Measurements from ENCODE around the gene CACNA1B. TPM values are rescaled to one million over a fixed set of nuclear protein-coding genes. Genes with fewer than 3 reads are reported as not detected.

The CACNA1B gene
- total RNA-seq, 2 donors from 2014 or later, result 3.6 to 7.9 TPM

DNA sequence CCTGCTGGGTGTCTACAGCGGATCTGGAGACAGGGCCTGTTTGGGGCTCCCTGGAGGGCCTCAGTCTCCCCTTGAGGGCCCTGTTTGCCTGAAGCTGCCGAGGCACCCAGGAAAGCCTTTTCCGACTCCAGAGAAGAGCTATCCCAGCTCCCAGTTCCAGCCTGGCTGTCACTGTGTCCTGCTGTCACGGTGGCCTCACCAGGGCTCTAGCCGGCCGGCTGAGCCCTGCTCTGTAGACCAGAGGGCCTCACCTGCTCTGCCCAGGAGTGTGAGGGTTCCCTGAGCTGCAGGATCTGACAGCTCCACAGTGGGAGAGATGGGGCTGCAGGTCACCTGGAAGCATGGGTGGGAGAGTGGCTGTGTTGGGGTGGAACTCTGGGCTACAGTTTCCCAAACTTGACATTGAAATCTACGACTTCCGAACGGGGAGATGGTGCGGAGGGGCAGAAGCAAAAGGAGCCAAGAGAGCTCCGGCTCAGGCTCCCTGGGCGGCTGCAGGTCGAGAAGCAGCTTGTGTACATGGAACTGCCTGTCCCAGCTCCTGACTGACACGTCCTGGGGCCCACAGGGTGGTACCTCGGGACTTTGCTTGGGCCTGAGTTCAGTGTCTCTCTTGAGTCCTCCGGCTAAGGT, 94.9 kb downstream of the CACNA1B start:
- H3K9ac ChIP-seq (ENCODE audit: extremely low read depth, low read length, poor library complexity, severe bottlenecking), result no peak overlapping the region
- Mint-ChIP-seq H3K27ac (peak overlapping the region; percentile 61), H3K4me3 (no peak overlapping the region), H3K27me3 (ENCODE audit: insufficient read depth) (no peaks in the 10 kb centered on the region), H3K9me3 (no peaks in the 10 kb centered on the region), H3K4me1 (no peaks in the 10 kb centered on the region), H3K36me3 (ENCODE audit: low read depth) (no peaks in the 10 kb centered on the region)
- no peaks in the 10 kb centered on the region for H3K36me3 ChIP-seq (ENCODE audit: control insufficient read depth, insufficient read depth, low read length)
- TF ChIP-seq, protein P1, sequence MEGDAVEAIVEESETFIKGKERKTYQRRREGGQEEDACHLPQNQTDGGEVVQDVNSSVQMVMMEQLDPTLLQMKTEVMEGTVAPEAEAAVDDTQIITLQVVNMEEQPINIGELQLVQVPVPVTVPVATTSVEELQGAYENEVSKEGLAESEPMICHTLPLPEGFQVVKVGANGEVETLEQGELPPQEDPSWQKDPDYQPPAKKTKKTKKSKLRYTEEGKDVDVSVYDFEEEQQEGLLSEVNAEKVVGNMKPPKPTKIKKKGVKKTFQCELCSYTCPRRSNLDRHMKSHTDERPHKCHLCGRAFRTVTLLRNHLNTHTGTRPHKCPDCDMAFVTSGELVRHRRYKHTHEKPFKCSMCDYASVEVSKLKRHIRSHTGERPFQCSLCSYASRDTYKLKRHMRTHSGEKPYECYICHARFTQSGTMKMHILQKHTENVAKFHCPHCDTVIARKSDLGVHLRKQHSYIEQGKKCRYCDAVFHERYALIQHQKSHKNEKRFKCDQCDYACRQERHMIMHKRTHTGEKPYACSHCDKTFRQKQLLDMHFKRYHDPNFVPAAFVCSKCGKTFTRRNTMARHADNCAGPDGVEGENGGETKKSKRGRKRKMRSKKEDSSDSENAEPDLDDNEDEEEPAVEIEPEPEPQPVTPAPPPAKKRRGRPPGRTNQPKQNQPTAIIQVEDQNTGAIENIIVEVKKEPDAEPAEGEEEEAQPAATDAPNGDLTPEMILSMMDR (conservative IDR thresholded peaks at IDR 0.05), result no peak
- no peak overlapping the region for H3K27ac ChIP-seq (ENCODE audit: low read depth, low read length)
- no peak overlapping the region for H3K4me3 ChIP-seq (ENCODE audit: low read length)
- H3K9me3 ChIP-seq (ENCODE audit: control insufficient read depth, low read length), result peaks cover 4% of the 10 kb centered on the region
- no peaks in the 10 kb centered on the region for H3K27me3 ChIP-seq (ENCODE audit: control insufficient read depth, insufficient read depth, low read length, poor library complexity, severe bottlenecking)
- H3K4me1 ChIP-seq (ENCODE audit: control insufficient read depth, insufficient read depth, low read length), result no peaks in the 10 kb centered on the region
- DNase-seq, result peak; percentile 25
- WGBS, 2 experiments (ENCODE audit: insufficient coverage in 1 of 2, insufficient read length in 1 of 2), result 84 to 98% methylated on average over 8 to 16 of the region's 16 CpGs

DNA sequence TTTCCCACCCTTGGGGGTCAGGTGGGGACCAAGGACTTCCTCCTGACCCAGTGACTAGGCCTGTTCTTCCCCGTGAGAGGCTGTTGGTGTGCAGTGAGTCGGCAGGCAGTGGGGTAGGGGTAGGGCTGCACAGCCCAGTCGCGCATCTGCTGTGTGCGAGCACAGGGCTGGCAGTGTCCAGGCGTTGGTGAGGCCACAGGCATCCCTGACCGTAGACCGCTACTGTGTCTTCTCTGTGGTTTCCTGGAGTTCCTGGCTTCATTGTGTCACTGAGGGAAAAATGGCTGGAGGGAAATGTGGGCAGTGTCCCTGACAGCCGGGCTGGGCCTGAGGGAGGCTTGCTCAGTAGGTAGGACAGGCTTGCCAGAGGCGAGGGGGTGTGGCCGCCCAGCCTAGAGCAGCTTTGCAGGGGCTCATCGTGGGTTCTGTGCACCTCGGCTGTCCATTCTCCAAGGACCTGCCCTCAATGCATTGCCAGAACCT, 95.4 kb downstream of the CACNA1B start:
- H3K27ac Mint-ChIP-seq, result no peak overlapping the region

DNA sequence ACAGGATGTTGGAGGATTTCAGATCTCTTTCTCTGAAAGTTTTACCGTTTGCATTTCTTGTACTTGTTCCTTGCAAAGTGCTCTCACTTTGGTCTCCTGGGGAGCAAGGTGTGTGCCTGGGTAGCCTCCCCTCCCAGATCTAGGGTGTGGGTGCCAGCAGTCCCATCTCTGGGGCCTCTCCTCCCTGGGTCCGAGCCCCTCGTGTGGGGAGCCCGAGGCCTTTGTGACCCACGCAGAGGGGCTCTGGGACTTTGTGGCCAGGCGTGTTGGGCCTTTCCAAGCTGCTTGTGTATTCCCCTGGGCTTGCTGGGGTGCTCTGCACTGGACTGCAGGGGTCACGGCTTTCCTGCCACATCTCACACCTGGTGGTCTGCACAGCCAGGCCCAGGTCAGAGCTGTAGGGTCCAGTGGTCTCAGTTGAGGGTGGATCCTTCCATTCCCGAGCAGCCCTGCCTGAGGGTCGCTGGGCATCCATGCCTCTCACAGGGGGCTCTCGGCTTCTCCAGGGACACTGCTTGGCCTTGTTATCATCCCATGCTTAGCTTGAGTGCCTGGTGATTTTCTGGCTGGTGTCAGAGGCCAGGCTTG, 96.3 kb downstream of the CACNA1B start:
- 76 to 96% methylated on average over 5 to 10 of the region's 10 CpGs for WGBS, 2 experiments (ENCODE audit: insufficient coverage in 1 of 2, insufficient read length in 1 of 2)
- Histone ChIP-seq H3K36me3 (ENCODE audit: control insufficient read depth, insufficient read depth, low read length) (no peaks in the 10 kb centered on the region), H3K27me3 (ENCODE audit: control insufficient read depth, insufficient read depth, low read length, poor library complexity, severe bottlenecking) (no peaks in the 10 kb centered on the region), H3K27ac (ENCODE audit: low read depth, low read length) (no peak overlapping the region), H3K4me3 (ENCODE audit: low read length) (no peak overlapping the region), H3K9me3 (ENCODE audit: control insufficient read depth, low read length) (peaks cover 8% of the 10 kb centered on the region), H3K9ac (ENCODE audit: extremely low read depth, low read length, poor library complexity, severe bottlenecking) (no peak overlapping the region), H3K4me1 (ENCODE audit: control insufficient read depth, insufficient read depth, low read length) (no peaks in the 10 kb centered on the region)
- TF ChIP-seq, protein P1 (conservative IDR thresholded peaks at IDR 0.05), result no peak
- H3K27me3 Mint-ChIP-seq (ENCODE audit: insufficient read depth), result no peaks in the 10 kb centered on the region
- H3K9me3 Mint-ChIP-seq, result no peaks in the 10 kb centered on the region
- no peaks in the 10 kb centered on the region for H3K4me1 Mint-ChIP-seq
- H3K36me3 Mint-ChIP-seq (ENCODE audit: low read depth), result no peaks in the 10 kb centered on the region
- H3K27ac Mint-ChIP-seq, result no peak overlapping the region
- H3K4me3 Mint-ChIP-seq, result no peak overlapping the region
- DNase-seq, result peak; percentile 26

More for the DNA sequence above, 95.4 kb downstream of the CACNA1B start:
- H3K36me3 ChIP-seq (ENCODE audit: control insufficient read depth, insufficient read depth, low read length), result no peaks in the 10 kb centered on the region
- Mint-ChIP-seq H3K36me3 (ENCODE audit: low read depth) (no peaks in the 10 kb centered on the region), H3K4me3 (no peak overlapping the region), H3K27me3 (ENCODE audit: insufficient read depth) (no peaks in the 10 kb centered on the region), H3K4me1 (no peaks in the 10 kb centered on the region), H3K9me3 (no peaks in the 10 kb centered on the region)
- TF ChIP-seq, protein P1 (conservative IDR thresholded peaks at IDR 0.05), result no peak
- H3K4me1 ChIP-seq (ENCODE audit: control insufficient read depth, insufficient read depth, low read length), result no peaks in the 10 kb centered on the region
- WGBS, 2 experiments (ENCODE audit: insufficient coverage in 1 of 2, insufficient read length in 1 of 2), result 84 to 100% methylated on average over 3 to 13 of the region's 13 CpGs
- no peak overlapping the region for H3K9ac ChIP-seq (ENCODE audit: extremely low read depth, low read length, poor library complexity, severe bottlenecking)
- DNase-seq, result peak; percentile 39
- no peaks in the 10 kb centered on the region for H3K27me3 ChIP-seq (ENCODE audit: control insufficient read depth, insufficient read depth, low read length, poor library complexity, severe bottlenecking)
- no peak overlapping the region for H3K4me3 ChIP-seq (ENCODE audit: low read length)
- H3K27ac ChIP-seq (ENCODE audit: low read depth, low read length), result no peak overlapping the region
- H3K9me3 ChIP-seq (ENCODE audit: control insufficient read depth, low read length), result peaks cover 3% of the 10 kb centered on the region

Data from endodermal cell (in vitro differentiated cells).